Muscle layer of duodenum (tissue), 2 donors: ENCODE results near the gene PCDHB16.
"Not testable (repeated sequence)": the region's sequence is repeated elsewhere in the genome, so short reads cannot be mapped to it uniquely, and the experiment has no call there.

Experiments
- H3K27ac ChIP-seq: one replicate; pipeline ENCODE4 v1.7.0; 2013; ENCODE audit warnings: mild to moderate bottlenecking, low read length
- H3K27me3 ChIP-seq: one replicate; pipeline ENCODE4 v1.7.0; 2013; ENCODE audit warnings: low read depth, mild to moderate bottlenecking, control low read depth, low read length
- H3K36me3 ChIP-seq, 2 donors: one replicate each; pipeline ENCODE4 v1.7.0; 2013; ENCODE audit warnings: low read length in 2 of 2, control low read depth in 1 of 2, mild to moderate bottlenecking in 1 of 2; ENCODE audit not compliant: insufficient read depth in 2 of 2, control insufficient read depth in 1 of 2
- H3K4me1 ChIP-seq, 2 donors: one replicate each; pipeline ENCODE4 v1.7.0; 2013; ENCODE audit warnings: low read length in 2 of 2, mild to moderate bottlenecking in 2 of 2, control low read depth in 1 of 2, moderate library complexity in 1 of 2; ENCODE audit not compliant: insufficient read depth in 2 of 2, control insufficient read depth in 1 of 2
- H3K4me3 ChIP-seq, 2 donors: one replicate each; pipeline ENCODE4 v1.7.0; 2013; ENCODE audit warnings: low read length in 2 of 2, low read depth in 1 of 2, mild to moderate bottlenecking in 1 of 2
- H3K9me3 ChIP-seq, 2 donors: one replicate each; pipeline ENCODE4 v1.7.0; 2013; ENCODE audit warnings: low read length in 2 of 2, control low read depth in 1 of 2, mild to moderate bottlenecking in 1 of 2; ENCODE audit not compliant: control insufficient read depth in 1 of 2
- donor health status: healthy.

Gene PCDHB16

GRCh38 chr5:141186897-141187512 lies 4.8 kb downstream of the PCDHB16 start, which contains the start of gene PCDHB9:
TSS of gene PCDHB9 (plus strand) at chr5:141187161. CDS start at chr5:141187319, 158 bp downstream.
- no peaks in the 10 kb centered on the region for H3K36me3 ChIP-seq

GRCh38 chr5:141188682-141189081 lies 6.5 kb downstream of the PCDHB16 start:
- H3K27me3 ChIP-seq, H3K36me3 ChIP-seq, H3K27ac ChIP-seq, H3K4me1 ChIP-seq: not testable (repeated sequence)
- Histone ChIP-seq H3K9me3 (peaks cover 18 to 64% of the 10 kb centered on the region in 2 donors), H3K4me3 (peak overlapping the region in 1 of 2 donors; percentile 44)

More at GRCh38 chr5:141186897-141187512, 4.8 kb downstream of the PCDHB16 start, which contains the start of gene PCDHB9:
- no peak within 1 kb of the TSS for H3K27ac ChIP-seq
- no peaks in the 10 kb centered on the region for H3K27me3 ChIP-seq
- no peaks in the 10 kb centered on the region for H3K4me1 ChIP-seq
- peak within 1 kb of the TSS; percentile 40 to 52 for H3K4me3 ChIP-seq
- H3K9me3 ChIP-seq: peaks cover 22 to 66% of the 10 kb centered on the region in 2 donors

GRCh38 chr5:141189131-141189530 lies 6.9 kb downstream of the PCDHB16 start:
- not testable (repeated sequence) for H3K27me3 ChIP-seq, H3K4me1 ChIP-seq, H3K36me3 ChIP-seq, H3K27ac ChIP-seq
- Histone ChIP-seq H3K9me3 (peaks cover 18 to 63% of the 10 kb centered on the region in 2 donors), H3K4me3 (peak overlapping the region in 1 of 2 donors; percentile 44)

GRCh38 chr5:141192110-141192725 lies 10.0 kb downstream of the PCDHB16 start, which contains the start of gene PCDHB10:
TSS of gene PCDHB10 (plus strand) at chr5:141192353. CDS start at chr5:141192553, 200 bp downstream.
- Histone ChIP-seq H3K4me3 (peak within 1 kb of the TSS; percentile 49 to 55), H3K36me3 (no peaks in the 10 kb centered on the region), H3K4me1 (no peaks in the 10 kb centered on the region), H3K9me3 (peaks cover 15 to 54% of the 10 kb centered on the region in 2 donors), H3K27me3 (no peaks in the 10 kb centered on the region), H3K27ac (no peak within 1 kb of the TSS)

- not testable (repeated sequence) for H3K27ac ChIP-seq, H3K36me3 ChIP-seq, H3K4me1 ChIP-seq, H3K27me3 ChIP-seq
- H3K9me3 ChIP-seq: peaks cover 32 to 57% of the 10 kb centered on the region in 2 donors
- peak overlapping the region in 1 of 2 donors; percentile 41 for H3K4me3 ChIP-seq
Measured at GRCh38 chr5:141194332-141194731, 12.1 kb downstream of the PCDHB16 start.

- Histone ChIP-seq H3K4me3 (peak overlapping the region in 1 of 2 donors; percentile 29), H3K27ac (no peak overlapping the region), H3K4me1 (no peaks in the 10 kb centered on the region), H3K36me3 (no peaks in the 10 kb centered on the region), H3K27me3 (no peaks in the 10 kb centered on the region), H3K9me3 (peaks cover 37 to 67% of the 10 kb centered on the region in 2 donors)
Measured at GRCh38 chr5:141196363-141196762, 14.2 kb downstream of the PCDHB16 start.

GRCh38 chr5:141199359-141200235 lies 17.4 kb downstream of the PCDHB16 start, which contains the start of gene PCDHB11:
TSS of gene PCDHB11 (plus strand) at chr5:141199627. CDS start at chr5:141199775, 148 bp downstream.
- Histone ChIP-seq H3K4me3 (peak within 1 kb of the TSS; percentile 18 to 54), H3K36me3 (no peaks in the 10 kb centered on the region), H3K27ac (no peak within 1 kb of the TSS), H3K27me3 (no peaks in the 10 kb centered on the region), H3K9me3 (peaks cover 28 to 57% of the 10 kb centered on the region in 2 donors), H3K4me1 (no peaks in the 10 kb centered on the region)

- H3K27me3 ChIP-seq, H3K36me3 ChIP-seq, H3K4me1 ChIP-seq, H3K27ac ChIP-seq: not testable (repeated sequence)
- H3K4me3 ChIP-seq: peak overlapping the region in 1 of 2 donors; percentile 54
- peaks cover 25 to 60% of the 10 kb centered on the region in 2 donors for H3K9me3 ChIP-seq
Measured at GRCh38 chr5:141201126-141201525, 18.9 kb downstream of the PCDHB16 start.

- H3K36me3 ChIP-seq, H3K4me1 ChIP-seq, H3K27me3 ChIP-seq, H3K27ac ChIP-seq: not testable (repeated sequence)
- Histone ChIP-seq H3K4me3 (peak overlapping the region in 1 of 2 donors; percentile 9), H3K9me3 (peaks cover 25 to 55% of the 10 kb centered on the region in 2 donors)
Measured at GRCh38 chr5:141201646-141202045, 19.5 kb downstream of the PCDHB16 start.

GRCh38 chr5:141208478-141208877 lies 26.3 kb downstream of the PCDHB16 start, which contains the start of gene PCDHB12:
TSS of gene PCDHB12 (plus strand) at chr5:141208719. CDS start at chr5:141208908, 189 bp downstream.
- no peaks in the 10 kb centered on the region for H3K4me1 ChIP-seq
- H3K36me3 ChIP-seq: peaks cover 0 to 6% of the 10 kb centered on the region in 2 donors
- peaks cover 11 to 50% of the 10 kb centered on the region in 2 donors for H3K9me3 ChIP-seq
- no peaks in the 10 kb centered on the region for H3K27me3 ChIP-seq
- H3K4me3 ChIP-seq: peak within 1 kb of the TSS; percentile 35 to 51
- H3K27ac ChIP-seq: no peak within 1 kb of the TSS

GRCh38 chr5:141210281-141210680 lies 28.1 kb downstream of the PCDHB16 start:
- H3K27ac ChIP-seq, H3K36me3 ChIP-seq, H3K4me1 ChIP-seq, H3K27me3 ChIP-seq: not testable (repeated sequence)
- Histone ChIP-seq H3K9me3 (peaks cover 19 to 60% of the 10 kb centered on the region in 2 donors), H3K4me3 (peak overlapping the region in 1 of 2 donors; percentile 51)
